ENCODE results near the gene TP53RK. TPM values are rescaled to one million over a fixed set of nuclear protein-coding genes. Genes with fewer than 3 reads are reported as not detected.

TP53RK gene
- total and polyA plus RNA-seq, 2 of the 4 experiments (the other 2 are of a cell fraction), result 8.7 to 10.6 TPM

- WGBS, 2 experiments (ENCODE audit: extremely low coverage in 2 of 2, insufficient read length in 1 of 2), result no CpG with 5 or more reads among the region's 5 CpGs
- H3K4me2 ChIP-seq (ENCODE audit: low read depth, low read length), result peak overlapping the region; percentile 6; the same call in 1 of the 2 replicates
Measured at GRCh38 chr20:46712056-46712636, 22.9 kb upstream of the TP53RK start.

More at GRCh38 chr20:46712056-46712636, 22.9 kb upstream of the TP53RK start:
- H2AK9ac ChIP-seq (replicated peaks; ENCODE audit: low read depth, low read length, poor library complexity), result no peak overlapping the region
- no peak overlapping the region for H2AFZ ChIP-seq (replicated peaks; ENCODE audit: low read length, poor library complexity)
- H4K8ac ChIP-seq (ENCODE audit: low read depth in 2 of 2, low read length in 2 of 2), result no peak overlapping the region
- H3K23ac ChIP-seq (ENCODE audit: low read depth, low read length), result no peak overlapping the region
- BruUV-seq (replicated peaks), result no TSS peak
- in situ Hi-C loops (cut with MboI; ENCODE audit: low sequenced_read_pairs) (no loop called here), dilution Hi-C loops (cut with HindIII; ENCODE audit: low sequenced_read_pairs, unreplicated experiment) (no loop called here), intact Hi-C loops (cut with micrococcal nuclease) (no loop called here)
- peaks cover 10% of the 10 kb centered on the region; the same call in 1 of the 2 replicates for H4K20me1 ChIP-seq (ENCODE audit: insufficient read depth, low read length)
- TF ChIP-seq, protein P1, sequence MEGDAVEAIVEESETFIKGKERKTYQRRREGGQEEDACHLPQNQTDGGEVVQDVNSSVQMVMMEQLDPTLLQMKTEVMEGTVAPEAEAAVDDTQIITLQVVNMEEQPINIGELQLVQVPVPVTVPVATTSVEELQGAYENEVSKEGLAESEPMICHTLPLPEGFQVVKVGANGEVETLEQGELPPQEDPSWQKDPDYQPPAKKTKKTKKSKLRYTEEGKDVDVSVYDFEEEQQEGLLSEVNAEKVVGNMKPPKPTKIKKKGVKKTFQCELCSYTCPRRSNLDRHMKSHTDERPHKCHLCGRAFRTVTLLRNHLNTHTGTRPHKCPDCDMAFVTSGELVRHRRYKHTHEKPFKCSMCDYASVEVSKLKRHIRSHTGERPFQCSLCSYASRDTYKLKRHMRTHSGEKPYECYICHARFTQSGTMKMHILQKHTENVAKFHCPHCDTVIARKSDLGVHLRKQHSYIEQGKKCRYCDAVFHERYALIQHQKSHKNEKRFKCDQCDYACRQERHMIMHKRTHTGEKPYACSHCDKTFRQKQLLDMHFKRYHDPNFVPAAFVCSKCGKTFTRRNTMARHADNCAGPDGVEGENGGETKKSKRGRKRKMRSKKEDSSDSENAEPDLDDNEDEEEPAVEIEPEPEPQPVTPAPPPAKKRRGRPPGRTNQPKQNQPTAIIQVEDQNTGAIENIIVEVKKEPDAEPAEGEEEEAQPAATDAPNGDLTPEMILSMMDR (conservative IDR thresholded peaks at IDR 0.05; ENCODE audit: low read depth, low read length), result no peak
- no peak for TF ChIP-seq MAZ (IDR thresholded peaks at IDR 0.05; ENCODE audit: borderline replicate concordance, low read depth, low read length)
- TF ChIP-seq BHLHE40 (IDR thresholded peaks at IDR 0.05; ENCODE audit: low read depth, low read length), result no peak
- TF ChIP-seq MAFK (IDR thresholded peaks at IDR 0.05; ENCODE audit: low read depth, low read length), result no peak
- TF ChIP-seq RCOR1 (IDR thresholded peaks at IDR 0.05; ENCODE audit: insufficient replicate concordance, low read length), result no peak
- TF ChIP-seq CEBPB (IDR thresholded peaks at IDR 0.05; ENCODE audit: low read depth, low read length), result no peak
- TF ChIP-seq RAD21 (IDR thresholded peaks at IDR 0.05; ENCODE audit: low read length), result no peak
- no peak for TF ChIP-seq SMC3 (IDR thresholded peaks at IDR 0.05; ENCODE audit: low read depth, low read length)
- TF ChIP-seq, protein P2, sequence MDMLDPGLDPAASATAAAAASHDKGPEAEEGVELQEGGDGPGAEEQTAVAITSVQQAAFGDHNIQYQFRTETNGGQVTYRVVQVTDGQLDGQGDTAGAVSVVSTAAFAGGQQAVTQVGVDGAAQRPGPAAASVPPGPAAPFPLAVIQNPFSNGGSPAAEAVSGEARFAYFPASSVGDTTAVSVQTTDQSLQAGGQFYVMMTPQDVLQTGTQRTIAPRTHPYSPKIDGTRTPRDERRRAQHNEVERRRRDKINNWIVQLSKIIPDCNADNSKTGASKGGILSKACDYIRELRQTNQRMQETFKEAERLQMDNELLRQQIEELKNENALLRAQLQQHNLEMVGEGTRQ (IDR thresholded peaks at IDR 0.05; ENCODE audit: low read depth, low read length), result no peak
- no peak for TF ChIP-seq POLR2A (IDR thresholded peaks at IDR 0.05; ENCODE audit: low read depth, low read length)
- no peak for TF ChIP-seq CHD1 (IDR thresholded peaks at IDR 0.05; ENCODE audit: low read depth, low read length)
- TF ChIP-seq FOS (IDR thresholded peaks at IDR 0.05; ENCODE audit: low read depth, low read length), result no peak
- TF ChIP-seq MXI1 (IDR thresholded peaks at IDR 0.05; ENCODE audit: borderline replicate concordance, low read depth, low read length), result no peak
- TF ChIP-seq, protein P3, sequence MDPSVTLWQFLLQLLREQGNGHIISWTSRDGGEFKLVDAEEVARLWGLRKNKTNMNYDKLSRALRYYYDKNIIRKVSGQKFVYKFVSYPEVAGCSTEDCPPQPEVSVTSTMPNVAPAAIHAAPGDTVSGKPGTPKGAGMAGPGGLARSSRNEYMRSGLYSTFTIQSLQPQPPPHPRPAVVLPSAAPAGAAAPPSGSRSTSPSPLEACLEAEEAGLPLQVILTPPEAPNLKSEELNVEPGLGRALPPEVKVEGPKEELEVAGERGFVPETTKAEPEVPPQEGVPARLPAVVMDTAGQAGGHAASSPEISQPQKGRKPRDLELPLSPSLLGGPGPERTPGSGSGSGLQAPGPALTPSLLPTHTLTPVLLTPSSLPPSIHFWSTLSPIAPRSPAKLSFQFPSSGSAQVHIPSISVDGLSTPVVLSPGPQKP (IDR thresholded peaks at IDR 0.05; ENCODE audit: borderline replicate concordance, low read depth, low read length), result no peak
- H3K4me1 ChIP-seq (ENCODE audit: control insufficient read depth, insufficient read depth, low read length), result peaks cover 26% of the 10 kb centered on the region
- DNase-seq (no peak), ATAC-seq (ENCODE audit: low read depth) (no peak)
- H3K36me3 ChIP-seq (ENCODE audit: control insufficient read depth, insufficient read depth, low read length), result peaks cover 6% of the 10 kb centered on the region; the same call in 1 of the 2 replicates
- H3K9ac ChIP-seq (ENCODE audit: low read depth, low read length), result no peak overlapping the region
- ChIA-PET CTCF (no interaction called here), POLR2A (ENCODE audit: unreplicated experiment) (no interaction called here)
- H3K4me3 ChIP-seq (ENCODE audit: insufficient read depth, low read depth, low read length), result no peak overlapping the region
- no peak overlapping the region for H3K18ac ChIP-seq (ENCODE audit: low read depth, low read length)
- no peak overlapping the region for H2BK120ac ChIP-seq (ENCODE audit: low read depth, low read length)
- H2BK5ac ChIP-seq (ENCODE audit: low read depth, low read length, poor library complexity, severe bottlenecking), result no peak overlapping the region
- H4K91ac ChIP-seq (ENCODE audit: insufficient read depth, low read depth, low read length), result no peak overlapping the region
- no peak overlapping the region for H3K27ac ChIP-seq (ENCODE audit: insufficient read depth, low read length)
- no peak overlapping the region for H4K5ac ChIP-seq (ENCODE audit: low read depth, low read length)
- H3K14ac ChIP-seq (replicated peaks; ENCODE audit: low read depth, low read length), result no peak overlapping the region
- H3K4ac ChIP-seq (ENCODE audit: low read depth, low read length), result no peak overlapping the region
- H3K9me1 ChIP-seq (ENCODE audit: insufficient read depth, low read length), result peaks cover 54% of the 10 kb centered on the region
- no peak overlapping the region for H2AK5ac ChIP-seq (ENCODE audit: low read depth, low read length)
- H3K9me3 ChIP-seq (ENCODE audit: control insufficient read depth, insufficient read depth, low read length), result no peaks in the 10 kb centered on the region
- H3K27me3 ChIP-seq (ENCODE audit: control insufficient read depth, insufficient read depth, low read length), result no peaks in the 10 kb centered on the region
- H3K79me1 ChIP-seq (ENCODE audit: low read depth in 1 of 2, low read length in 2 of 2), result peaks cover 35 to 78% of the 10 kb centered on the region in 2 experiments
- no peak overlapping the region for H2BK15ac ChIP-seq (ENCODE audit: low read depth, low read length)
- H2BK20ac ChIP-seq (ENCODE audit: low read depth, low read length), result no peak overlapping the region
- no peak overlapping the region for H3K56ac ChIP-seq (ENCODE audit: extremely low read depth, insufficient read depth, low read length)

Measured in IMR-90 (cell line).